CD14-positive monocyte (primary cell): ENCODE data around the gene BDKRB2. TPM values are rescaled to one million over a fixed set of nuclear protein-coding genes. Genes with fewer than 3 reads are reported as not detected.

Experiments
- DNase-seq, 3 donors: peaks; one replicate each; pipeline ENCODE4 v3.0.0-alpha.2; 2011 to 2022
- H2AFZ ChIP-seq: 2 replicates; pipeline ENCODE4 v1.6.0; 2012; ENCODE audit warnings: mild to moderate bottlenecking, low read depth, low read length, inconsistent platforms; ENCODE audit not compliant: insufficient read depth, poor library complexity, severe bottlenecking
- H3K27ac ChIP-seq, 2 donors: 1 replicate in 1 of 2; 2 replicates in 1 of 2; pipeline ENCODE4 v1.5.1; 2012 to 2013; ENCODE audit warnings: low read length in 2 of 2, control low read depth in 1 of 2, inconsistent platforms in 1 of 2, low read depth in 1 of 2, mild to moderate bottlenecking in 1 of 2
- H3K27me3 ChIP-seq, 2 donors: one replicate each; pipeline versions ENCODE4 v1.6.0 to v1.6.1; 2011 to 2013; ENCODE audit warnings: low read length in 2 of 2; ENCODE audit not compliant: control insufficient read depth in 2 of 2, insufficient read depth in 2 of 2
- H3K36me3 ChIP-seq, 2 donors: replicated peaks in 1 of 2; 1 replicate in 1 of 2; 2 replicates in 1 of 2; pipeline versions ENCODE4 v1.5.1 to v1.6.1; 2012 to 2013; ENCODE audit warnings: low read length in 2 of 2, control low read depth in 1 of 2, inconsistent platforms in 1 of 2, mild to moderate bottlenecking in 1 of 2; ENCODE audit not compliant: insufficient read depth in 2 of 2, control insufficient read depth in 1 of 2
- H3K4me1 ChIP-seq, 2 donors: 1 replicate in 1 of 2; 2 replicates in 1 of 2; pipeline versions ENCODE4 v1.5.1 to v1.6.1; 2012 to 2013; ENCODE audit warnings: low read length in 2 of 2, control low read depth in 1 of 2, inconsistent platforms in 1 of 2, mild to moderate bottlenecking in 1 of 2, moderate library complexity in 1 of 2; ENCODE audit not compliant: insufficient read depth in 2 of 2, control insufficient read depth in 1 of 2
- H3K4me2 ChIP-seq: replicated peaks from 2 replicates; pipeline ENCODE3; 2012; ENCODE audit warnings: low read length, moderate library complexity, mild to moderate bottlenecking; ENCODE audit not compliant: poor library complexity, severe bottlenecking; ENCODE audit errors: extremely low read depth
- H3K4me3 ChIP-seq, 3 experiments: fragments of 200-600 bp in 1 of 3; sonication (generic) in 1 of 3; replicated peaks in 1 of 3; 1 replicate in 2 of 3; 2 replicates in 1 of 3; pipeline ENCODE4 v1.5.1; 2011 to 2013; ENCODE audit warnings: low read length in 3 of 3, mild to moderate bottlenecking in 3 of 3, control low read depth in 2 of 3, low read depth in 2 of 3, inconsistent platforms in 1 of 3, moderate library complexity in 1 of 3
- H3K79me2 ChIP-seq: 2 replicates; pipeline ENCODE4 v1.6.0; 2012; ENCODE audit warnings: mild to moderate bottlenecking, control low read depth, inconsistent platforms, low read length, moderate library complexity; ENCODE audit not compliant: insufficient read depth
- H3K9ac ChIP-seq: 2 replicates; pipeline ENCODE4 v1.6.0; 2017; ENCODE audit warnings: low read length, mild to moderate bottlenecking; ENCODE audit not compliant: insufficient read depth, poor library complexity, severe bottlenecking
- H3K9me3 ChIP-seq, 2 donors: replicated peaks in 1 of 2; 1 replicate in 1 of 2; 2 replicates in 1 of 2; pipeline versions ENCODE4 v1.5.1 to v1.6.1; 2012 to 2013; ENCODE audit warnings: low read length in 2 of 2, control low read depth in 1 of 2; ENCODE audit not compliant: control insufficient read depth in 1 of 2, insufficient read depth in 1 of 2
- H4K20me1 ChIP-seq: 2 replicates; pipeline ENCODE4 v1.6.0; 2012; ENCODE audit warnings: mild to moderate bottlenecking, low read length, control low read depth, moderate library complexity; ENCODE audit not compliant: insufficient read depth
- H3K27ac Mint-ChIP-seq, 7 donors: one replicate each; pipeline ENCODE4 v1.8.0; 2020; ENCODE audit warnings: mild to moderate bottlenecking in 7 of 7, mixed read lengths in 7 of 7, moderate library complexity in 6 of 7, inconsistent platforms in 2 of 7
- H3K27me3 Mint-ChIP-seq, 3 donors: one replicate each; pipeline ENCODE4 v1.8.0; 2021 to 2022; ENCODE audit warnings: low read depth in 3 of 3, mild to moderate bottlenecking in 3 of 3, mixed read lengths in 3 of 3, moderate library complexity in 3 of 3, inconsistent platforms in 1 of 3
- H3K36me3 Mint-ChIP-seq, 2 donors: one replicate each; pipeline ENCODE4 v1.8.0; 2020; ENCODE audit warnings: mixed read lengths in 2 of 2, inconsistent platforms in 1 of 2, mild to moderate bottlenecking in 1 of 2
- H3K4me1 Mint-ChIP-seq: one replicate; pipeline ENCODE4 v1.8.0; 2020; ENCODE audit warnings: mild to moderate bottlenecking, mixed read lengths
- H3K4me3 Mint-ChIP-seq, 2 donors: one replicate each; pipeline ENCODE4 v1.8.0; 2020; ENCODE audit warnings: mild to moderate bottlenecking in 2 of 2, mixed read lengths in 2 of 2, moderate library complexity in 1 of 2
- H3K9me3 Mint-ChIP-seq, 7 donors: one replicate each; pipeline ENCODE4 v1.8.0; 2020 to 2022; ENCODE audit warnings: mixed read lengths in 7 of 7, mild to moderate bottlenecking in 6 of 7, moderate library complexity in 6 of 7, inconsistent platforms in 2 of 7
- CTCF ChIP-seq: fragments of 200-600 bp; IDR thresholded peaks from one replicate; pipeline ENCODE4 v1.8.0; 2022; ENCODE audit warnings: antibody characterized with exemption, mild to moderate bottlenecking
- WGBS: methylation state at CpG from one replicate; pipeline ENCODE4 v1.1.5; 2013; ENCODE audit warnings: missing lambda C conversion rate; ENCODE audit not compliant: insufficient coverage; 5-methylcytosine and 5-hydroxymethylcytosine counted together
- intact Hi-C, 2 donors: fragments of 100-400 bp; cut with micrococcal nuclease; formaldehyde crosslinking; loops; one replicate each; pipeline versions ENCODE4 v1.15.0 to v1.15.1; 2023
- polyA plus RNA-seq, 3 donors: library from polyadenylated mRNA; depleted of rRNA in 1 of 3; unstranded in 2 of 3; stranded (reverse) in 1 of 3; fragments of 300-500 nt in 2 of 3; fragments of >200 nt in 1 of 3; fragmentation: Illumina TruSeq in 2 of 3; gene quantifications; 1 replicate in 2 of 3; 2 replicates in 1 of 3; pipeline ENCODE4 v1.2.3, GENCODE V29; 2012 to 2021

The BDKRB2 gene
- polyA plus RNA-seq, 3 donors = not detected

- WGBS = 90% methylated on average over 3 of the region's 5 CpGs
- Histone ChIP-seq H3K27me3 (no peaks in the 10 kb centered on the region), H3K9ac (no peak overlapping the region), H3K79me2 (no peaks in the 10 kb centered on the region), H4K20me1 (no peaks in the 10 kb centered on the region), H3K36me3 (no peaks in the 10 kb centered on the region), H3K27ac (no peak overlapping the region), H3K4me2 (no peak overlapping the region), H3K4me1 (no peaks in the 10 kb centered on the region), H2AFZ (no peak overlapping the region), H3K9me3 (no peaks in the 10 kb centered on the region), H3K4me3 (no peak overlapping the region)
- no peak overlapping the region for H3K27ac Mint-ChIP-seq
- H3K27me3 Mint-ChIP-seq = peaks cover 5 to 22% (median 13%) of the 10 kb centered on the region in 3 donors
- no peak for DNase-seq
- no peak for TF ChIP-seq CTCF
- no peaks in the 10 kb centered on the region for H3K4me1 Mint-ChIP-seq
- no peak overlapping the region for H3K4me3 Mint-ChIP-seq
- intact Hi-C loops = no loop called here
- no peaks in the 10 kb centered on the region for H3K36me3 Mint-ChIP-seq
- H3K9me3 Mint-ChIP-seq = peaks cover 0 to 8% (median 2%) of the 10 kb centered on the region in 7 donors
Observed at GRCh38 chr14:96261053-96261452, 56.4 kb downstream of the BDKRB2 start.

GRCh38 chr14:96261772-96262655, 57.4 kb downstream of the BDKRB2 start:
- TF ChIP-seq CTCF = no peak
- Mint-ChIP-seq H3K27me3 (peaks cover 5 to 22% (median 12%) of the 10 kb centered on the region in 3 donors), H3K36me3 (no peaks in the 10 kb centered on the region), H3K4me3 (no peak overlapping the region), H3K9me3 (peaks cover 0 to 8% (median 0%) of the 10 kb centered on the region in 7 donors), H3K4me1 (no peaks in the 10 kb centered on the region), H3K27ac (no peak overlapping the region)
- DNase-seq = no peak
- Histone ChIP-seq H4K20me1 (no peaks in the 10 kb centered on the region), H3K36me3 (no peaks in the 10 kb centered on the region), H3K4me3 (no peak overlapping the region), H3K79me2 (no peaks in the 10 kb centered on the region), H3K4me2 (no peak overlapping the region), H3K9ac (no peak overlapping the region), H3K9me3 (no peaks in the 10 kb centered on the region), H2AFZ (no peak overlapping the region), H3K27ac (no peak overlapping the region), H3K4me1 (no peaks in the 10 kb centered on the region), H3K27me3 (no peaks in the 10 kb centered on the region)
- WGBS = 89% methylated on average over 13 of the region's 16 CpGs
- intact Hi-C loops = no loop called here
